ENCODE data around the gene L1CAM. TPM values are rescaled to one million over a fixed set of nuclear protein-coding genes. Genes with fewer than 3 reads are reported as not detected.

Gene L1CAM
- total RNA-seq, 1 donor from 2014 or later = 12.6 TPM

DNA sequence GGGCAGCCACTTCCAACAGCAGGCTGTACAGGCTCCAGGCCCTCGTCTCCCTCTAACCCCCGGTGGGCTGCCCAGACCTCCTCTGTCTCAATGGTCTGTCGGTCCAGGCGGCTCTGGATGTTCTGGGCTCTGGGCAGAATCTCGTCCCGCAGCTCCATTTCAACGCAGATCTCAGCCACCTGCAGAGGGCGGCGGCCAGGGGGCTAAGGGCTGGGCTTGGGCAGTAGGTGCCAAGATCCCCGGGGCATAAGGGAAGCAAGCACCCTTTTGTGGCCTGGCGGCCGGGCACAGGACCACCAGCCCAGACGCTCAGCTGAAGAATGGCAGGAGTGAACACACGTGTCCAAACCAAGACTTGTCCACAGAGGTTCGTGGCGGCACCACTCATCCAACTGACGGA is 27.7 kb upstream of the L1CAM start:
- H3K4me1 Mint-ChIP-seq (ENCODE audit: unreplicated experiment) = no peaks in the 10 kb centered on the region
- no peaks in the 10 kb centered on the region for H3K27me3 Mint-ChIP-seq
- DNase-seq (ENCODE audit: extremely low spot score, unreplicated experiment) = no peak
- no peak overlapping the region for H3K4me3 Mint-ChIP-seq
- TF ChIP-seq, protein P1, sequence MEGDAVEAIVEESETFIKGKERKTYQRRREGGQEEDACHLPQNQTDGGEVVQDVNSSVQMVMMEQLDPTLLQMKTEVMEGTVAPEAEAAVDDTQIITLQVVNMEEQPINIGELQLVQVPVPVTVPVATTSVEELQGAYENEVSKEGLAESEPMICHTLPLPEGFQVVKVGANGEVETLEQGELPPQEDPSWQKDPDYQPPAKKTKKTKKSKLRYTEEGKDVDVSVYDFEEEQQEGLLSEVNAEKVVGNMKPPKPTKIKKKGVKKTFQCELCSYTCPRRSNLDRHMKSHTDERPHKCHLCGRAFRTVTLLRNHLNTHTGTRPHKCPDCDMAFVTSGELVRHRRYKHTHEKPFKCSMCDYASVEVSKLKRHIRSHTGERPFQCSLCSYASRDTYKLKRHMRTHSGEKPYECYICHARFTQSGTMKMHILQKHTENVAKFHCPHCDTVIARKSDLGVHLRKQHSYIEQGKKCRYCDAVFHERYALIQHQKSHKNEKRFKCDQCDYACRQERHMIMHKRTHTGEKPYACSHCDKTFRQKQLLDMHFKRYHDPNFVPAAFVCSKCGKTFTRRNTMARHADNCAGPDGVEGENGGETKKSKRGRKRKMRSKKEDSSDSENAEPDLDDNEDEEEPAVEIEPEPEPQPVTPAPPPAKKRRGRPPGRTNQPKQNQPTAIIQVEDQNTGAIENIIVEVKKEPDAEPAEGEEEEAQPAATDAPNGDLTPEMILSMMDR (conservative IDR thresholded peaks at IDR 0.05) = no peak
- H3K27ac Mint-ChIP-seq = no peak overlapping the region
- H3K36me3 Mint-ChIP-seq = no peaks in the 10 kb centered on the region
- H3K9me3 Mint-ChIP-seq = no peaks in the 10 kb centered on the region

DNA sequence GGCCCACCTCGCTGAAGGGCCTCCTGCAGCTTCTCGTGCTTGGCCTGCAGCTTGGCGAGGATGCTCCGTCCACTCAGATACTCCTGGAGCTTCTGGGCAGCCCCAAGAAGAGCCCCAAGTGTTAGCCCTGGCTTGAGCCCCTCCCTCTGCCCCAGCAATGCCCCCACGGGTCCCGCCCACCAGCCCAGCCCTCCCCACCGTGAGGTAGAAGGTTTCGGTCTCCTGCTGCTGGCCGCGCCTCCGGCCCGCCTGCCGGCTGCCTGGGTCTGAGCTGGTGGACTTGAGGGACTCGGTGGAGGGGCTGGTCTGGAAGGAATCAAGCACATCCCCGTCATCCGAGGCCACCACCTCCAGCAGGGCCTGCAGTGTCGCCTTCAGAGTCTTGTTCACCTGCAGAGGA is 27.2 kb upstream of the L1CAM start:
- Mint-ChIP-seq H3K9me3 (no peaks in the 10 kb centered on the region), H3K4me3 (no peak overlapping the region), H3K4me1 (ENCODE audit: unreplicated experiment) (no peaks in the 10 kb centered on the region), H3K27me3 (no peaks in the 10 kb centered on the region), H3K27ac (no peak overlapping the region), H3K36me3 (no peaks in the 10 kb centered on the region)
- TF ChIP-seq, protein P1 (conservative IDR thresholded peaks at IDR 0.05) = no peak
- no peak for DNase-seq (ENCODE audit: extremely low spot score, unreplicated experiment)

DNA sequence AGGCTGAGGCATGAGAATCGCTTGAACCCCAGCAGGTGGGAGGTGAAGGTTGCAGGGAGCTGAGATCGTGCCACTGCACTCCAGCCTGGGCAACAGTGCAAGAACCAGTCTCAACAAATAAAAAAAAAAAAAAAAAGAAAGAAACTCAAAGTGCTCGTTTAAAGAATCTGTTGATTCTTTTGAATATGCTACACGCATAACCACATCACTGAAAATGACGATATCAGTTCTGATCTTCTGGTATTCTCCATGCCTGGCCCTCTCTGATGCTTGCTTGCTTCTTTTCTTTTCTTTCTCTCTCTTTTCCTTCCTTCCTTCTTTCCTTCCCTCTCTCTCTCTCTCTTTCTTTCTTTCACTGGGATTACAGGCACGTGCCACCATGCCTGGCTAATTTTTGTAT is 25.8 kb upstream of the L1CAM start:
- H3K4me3 Mint-ChIP-seq = no peak overlapping the region
- H3K27me3 Mint-ChIP-seq = no peaks in the 10 kb centered on the region
- H3K27ac Mint-ChIP-seq = no peak overlapping the region
- DNase-seq (ENCODE audit: extremely low spot score, unreplicated experiment) = no peak
- TF ChIP-seq, protein P1 (conservative IDR thresholded peaks at IDR 0.05) = no peak
- no peaks in the 10 kb centered on the region for H3K36me3 Mint-ChIP-seq
- no peaks in the 10 kb centered on the region for H3K9me3 Mint-ChIP-seq
- no peaks in the 10 kb centered on the region for H3K4me1 Mint-ChIP-seq (ENCODE audit: unreplicated experiment)

DNA sequence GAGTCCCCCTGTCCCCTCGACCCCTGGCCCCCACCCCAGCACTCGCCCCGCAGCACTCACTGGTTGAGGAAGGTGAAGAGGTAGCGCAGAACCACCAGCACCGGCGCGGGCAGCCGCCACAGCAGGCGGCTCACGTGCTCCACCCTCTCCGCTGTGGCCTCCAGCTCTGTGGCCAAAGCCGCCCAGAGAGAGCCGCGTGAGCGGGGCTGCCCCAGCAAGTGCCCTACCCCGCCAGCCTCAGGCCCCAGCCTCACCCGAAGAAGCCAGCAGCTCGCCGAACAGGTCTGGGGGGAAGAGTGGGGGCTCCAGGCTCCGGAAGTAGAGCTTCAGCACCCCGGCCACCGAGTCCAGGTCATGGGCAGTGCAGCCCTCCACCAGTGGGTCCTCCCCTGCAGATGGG is 24.5 kb upstream of the L1CAM start:
- TF ChIP-seq, protein P1 (conservative IDR thresholded peaks at IDR 0.05) = no peak
- no peaks in the 10 kb centered on the region for H3K36me3 Mint-ChIP-seq
- no peak overlapping the region for H3K27ac Mint-ChIP-seq
- H3K9me3 Mint-ChIP-seq = no peaks in the 10 kb centered on the region
- H3K4me3 Mint-ChIP-seq = no peak overlapping the region
- no peaks in the 10 kb centered on the region for H3K4me1 Mint-ChIP-seq (ENCODE audit: unreplicated experiment)
- no peaks in the 10 kb centered on the region for H3K27me3 Mint-ChIP-seq
- DNase-seq (ENCODE audit: extremely low spot score, unreplicated experiment) = no peak

DNA sequence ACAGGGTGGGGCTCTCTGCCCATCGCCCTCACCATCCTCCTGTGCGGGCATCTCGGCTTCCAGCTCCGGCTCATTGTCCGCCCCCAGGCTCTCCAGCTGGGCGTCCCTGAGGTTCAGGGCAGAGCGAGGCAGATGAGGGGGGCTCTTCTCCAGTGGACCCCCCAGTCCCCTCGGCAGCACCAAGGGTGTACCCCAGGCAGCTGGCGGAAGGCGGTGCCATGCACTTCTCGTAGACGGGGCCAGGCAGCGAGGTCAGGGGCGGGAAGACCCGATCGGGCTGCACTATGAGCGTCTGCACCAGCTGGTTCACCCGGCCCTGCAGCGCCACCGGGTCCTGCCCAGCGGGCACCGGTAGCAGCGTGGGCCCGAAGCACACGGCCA is 24.0 kb upstream of the L1CAM start:
- DNase-seq (ENCODE audit: extremely low spot score, unreplicated experiment) = no peak
- Mint-ChIP-seq H3K36me3 (no peaks in the 10 kb centered on the region), H3K27ac (no peak overlapping the region), H3K4me3 (no peak overlapping the region), H3K9me3 (no peaks in the 10 kb centered on the region), H3K27me3 (no peaks in the 10 kb centered on the region), H3K4me1 (ENCODE audit: unreplicated experiment) (no peaks in the 10 kb centered on the region)
- TF ChIP-seq, protein P1 (conservative IDR thresholded peaks at IDR 0.05) = no peak
